Midbrain (tissue), 1 donor: ENCODE data around the gene KLF7.
"Not testable (repeated sequence)": the region's sequence is repeated elsewhere in the genome, so short reads cannot be mapped to it uniquely, and the experiment has no call there.

Experiments used
- DNase-seq: peaks from one replicate; lab custom pipeline; 2025; lab: John Stamatoyannopoulos, UW

Gene KLF7

DNA sequence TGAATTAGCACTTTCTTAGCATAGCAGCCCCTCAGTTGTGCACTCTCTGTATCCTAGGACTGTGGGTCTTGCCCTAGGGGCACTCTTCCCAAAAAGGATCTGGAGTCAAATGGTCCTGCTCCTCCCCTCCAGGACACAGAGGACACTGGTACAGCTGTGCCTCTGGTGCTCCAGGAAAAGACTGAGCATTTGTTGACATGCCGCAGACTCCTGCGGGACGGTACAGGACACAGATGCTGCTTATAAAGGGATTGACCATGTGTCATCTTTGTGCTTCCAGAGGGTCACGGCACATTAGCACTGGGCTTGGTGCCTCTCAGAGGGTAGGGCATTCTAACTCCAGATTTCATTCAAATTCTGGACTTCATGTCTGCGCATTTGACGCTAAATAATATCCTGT is 110.5 kb downstream of the KLF7 start:
- DNase-seq, result peak; percentile 21

DNA sequence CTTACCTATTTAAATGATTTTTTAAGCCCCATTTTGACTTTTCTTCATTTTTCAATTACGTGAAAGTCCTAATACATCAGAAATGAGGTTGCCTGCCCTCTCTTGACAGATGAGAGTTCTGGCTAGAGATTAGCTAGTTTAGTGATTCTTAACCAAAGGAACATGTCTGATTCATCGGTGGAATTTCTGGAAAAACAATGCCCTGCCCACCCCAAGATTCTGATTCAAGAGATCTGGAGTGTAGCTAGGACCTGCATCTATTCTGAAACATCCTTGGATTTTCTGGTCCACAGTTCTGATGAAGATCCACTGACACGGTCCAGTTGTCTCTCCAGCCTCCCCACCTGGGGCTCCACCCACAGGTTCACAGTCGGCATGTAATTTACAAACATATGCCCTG is 111.2 kb downstream of the KLF7 start:
- DNase-seq, result no peak

DNA sequence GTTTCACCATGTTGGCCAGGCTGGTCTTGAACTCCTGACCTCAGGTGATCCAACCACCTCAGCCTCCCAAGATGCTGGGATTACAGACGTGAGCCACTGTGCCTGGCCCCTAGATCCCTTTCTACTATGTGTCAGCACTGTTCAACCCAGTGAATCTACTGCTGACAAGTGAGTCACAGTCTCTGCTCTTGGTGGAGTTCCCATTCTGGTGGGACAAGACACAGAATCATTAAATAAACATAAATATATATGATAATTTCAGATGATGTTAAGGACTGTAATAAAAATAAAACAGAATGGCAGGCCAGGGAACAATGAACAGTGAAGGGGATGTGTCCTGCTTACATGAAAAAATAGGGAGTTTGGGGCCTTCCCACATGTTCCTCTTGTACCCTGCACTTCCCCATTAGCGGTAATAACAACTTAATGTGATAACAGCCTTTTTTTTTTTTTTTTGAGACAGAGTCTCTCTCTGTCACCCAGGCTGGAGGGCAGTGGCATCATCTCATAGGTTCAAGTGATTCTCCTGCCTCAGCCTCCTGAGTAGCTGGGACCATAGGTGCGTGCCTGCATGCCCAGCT is 114.3 kb downstream of the KLF7 start:
- DNase-seq, result no peak

DNA sequence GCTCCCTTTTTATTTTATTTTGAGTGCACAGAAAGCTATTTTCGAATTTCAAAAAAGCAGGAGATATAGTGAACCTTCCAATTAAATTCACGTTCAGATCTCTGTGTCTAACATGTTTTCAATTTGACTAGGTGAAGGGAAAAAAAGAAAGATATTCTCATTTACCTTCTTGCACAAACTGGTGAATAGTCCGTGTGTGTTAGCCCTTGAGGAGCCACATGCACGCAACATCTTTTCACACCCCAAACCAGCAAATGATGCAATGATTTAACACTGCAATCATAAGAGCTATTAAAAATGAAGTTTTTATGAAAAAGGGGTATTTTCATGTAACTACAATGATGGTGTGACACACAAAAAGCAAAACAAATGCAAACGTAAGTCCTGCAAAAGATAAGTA is 116.6 kb downstream of the KLF7 start:
- no peak for DNase-seq

DNA sequence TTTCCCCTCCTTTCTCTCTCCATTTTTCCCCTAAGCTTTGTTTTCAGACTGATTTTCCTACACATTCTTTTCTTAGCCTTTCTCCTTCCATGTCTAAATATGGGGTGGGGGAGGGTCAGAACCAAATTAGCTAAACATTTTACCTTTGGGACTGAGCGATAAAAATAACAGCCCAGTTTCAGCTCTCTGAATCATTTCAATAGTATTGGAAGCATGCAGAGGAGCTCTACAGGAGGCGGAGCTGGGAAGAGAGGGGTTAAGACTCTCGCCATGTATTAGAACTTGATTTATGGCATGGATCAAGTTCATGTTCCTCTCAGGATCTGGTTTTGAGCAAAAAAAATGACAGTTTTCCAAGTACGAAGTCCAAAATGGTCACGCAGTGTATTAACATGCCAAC is 117.3 kb downstream of the KLF7 start:
- DNase-seq, result no peak

DNA sequence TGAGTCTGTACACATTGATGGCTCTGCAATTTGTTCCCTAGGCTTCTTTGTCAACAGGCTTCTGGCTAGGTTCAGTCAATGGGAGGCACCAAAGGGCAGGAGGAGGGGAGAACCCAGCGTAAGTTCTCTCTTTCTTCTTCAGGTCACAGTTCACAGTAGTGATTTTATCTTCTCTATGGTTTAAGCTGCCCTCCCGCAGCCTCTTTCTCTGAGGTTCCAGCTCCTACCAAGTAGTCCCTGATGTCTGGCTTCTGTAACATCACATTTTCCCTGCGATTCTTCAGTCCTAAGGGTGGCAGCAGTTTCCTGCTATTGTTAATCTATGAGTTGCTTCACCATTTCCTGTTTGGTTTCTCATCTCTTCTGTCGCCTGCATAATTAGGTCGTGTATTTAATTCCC is 119.0 kb downstream of the KLF7 start:
- peak; percentile 64 for DNase-seq

DNA sequence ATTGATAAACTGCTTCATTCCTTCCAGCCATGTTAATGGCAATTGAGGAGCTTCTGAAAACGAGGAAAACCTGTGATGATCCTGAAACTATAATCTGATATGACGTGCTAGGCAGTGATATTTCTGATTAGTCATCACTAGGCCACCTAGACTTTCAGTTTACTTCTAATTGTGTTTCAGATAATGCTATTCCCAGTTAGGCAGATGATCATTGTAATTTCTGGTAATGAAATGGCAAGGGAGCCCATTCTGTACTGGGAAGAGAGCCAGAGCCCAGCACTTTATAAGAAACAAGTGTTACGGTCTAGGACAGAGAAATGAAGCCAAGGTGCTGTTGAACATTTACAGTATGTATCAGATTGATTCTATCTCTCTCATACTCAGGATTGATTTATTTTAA is 120.2 kb downstream of the KLF7 start:
- DNase-seq, result no peak

DNA sequence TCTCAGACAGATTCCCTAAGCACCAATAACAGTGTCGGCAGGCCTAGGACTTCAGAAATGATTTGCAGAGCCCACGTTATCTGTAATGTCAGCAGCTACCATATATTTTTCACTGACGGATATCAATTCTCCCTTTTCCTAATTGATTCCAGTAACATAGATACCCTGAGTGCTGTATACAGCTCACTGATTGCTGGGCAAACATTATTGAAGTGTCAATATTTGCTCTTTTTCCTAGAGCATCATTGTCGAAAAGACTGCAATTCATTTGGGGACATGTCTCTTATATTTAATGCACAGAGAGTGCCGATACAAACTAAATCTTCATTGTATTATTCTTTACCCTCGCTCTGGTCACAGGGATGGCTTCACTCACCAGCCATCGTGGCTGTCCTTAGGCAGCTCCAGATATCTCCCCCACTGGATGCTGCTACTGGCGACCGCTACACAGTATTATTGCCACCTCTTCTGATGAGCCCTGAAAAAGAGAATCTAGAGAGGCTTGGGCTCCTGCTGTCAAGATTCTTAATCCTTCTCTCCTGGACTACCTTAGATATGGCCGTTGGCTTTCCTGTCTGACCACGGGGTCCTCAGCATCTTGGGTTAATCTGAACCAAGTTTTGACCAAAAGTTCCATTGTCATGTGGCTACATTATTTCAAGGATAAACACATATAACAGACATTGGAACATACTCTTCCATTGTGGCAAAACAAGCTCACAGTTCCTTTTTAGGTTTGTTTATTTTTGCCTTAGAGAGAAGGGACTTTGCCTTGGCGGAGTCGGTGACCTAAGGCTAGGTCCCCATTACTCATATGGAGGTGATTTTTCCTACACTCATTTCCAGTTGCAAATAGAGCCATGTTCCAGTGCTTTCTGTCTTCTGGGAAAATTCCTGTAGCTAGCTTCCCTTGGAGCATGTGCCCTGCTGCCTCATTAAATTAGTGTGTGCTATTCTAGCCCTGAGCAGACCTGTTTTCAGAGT is 121.1 kb downstream of the KLF7 start:
- no peak for DNase-seq

DNA sequence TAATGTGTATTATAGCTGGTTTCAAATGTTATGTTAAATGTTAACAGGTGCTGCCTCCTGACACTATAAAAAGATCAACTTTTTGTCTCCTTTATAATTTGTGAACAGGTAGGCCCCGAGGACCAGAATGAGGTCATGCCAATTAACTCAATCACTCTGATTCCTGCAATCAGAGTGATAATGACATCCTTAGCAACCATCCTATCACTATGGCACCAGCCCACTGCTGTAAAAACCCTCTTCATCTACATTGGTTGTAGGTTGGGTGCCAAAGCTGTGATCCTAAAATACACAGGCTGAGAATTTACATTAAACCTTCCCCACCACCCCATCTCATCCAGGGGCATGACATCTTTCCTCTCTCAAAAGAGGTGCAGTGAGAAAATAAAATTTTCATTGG is 122.9 kb downstream of the KLF7 start:
- DNase-seq, result no peak

DNA sequence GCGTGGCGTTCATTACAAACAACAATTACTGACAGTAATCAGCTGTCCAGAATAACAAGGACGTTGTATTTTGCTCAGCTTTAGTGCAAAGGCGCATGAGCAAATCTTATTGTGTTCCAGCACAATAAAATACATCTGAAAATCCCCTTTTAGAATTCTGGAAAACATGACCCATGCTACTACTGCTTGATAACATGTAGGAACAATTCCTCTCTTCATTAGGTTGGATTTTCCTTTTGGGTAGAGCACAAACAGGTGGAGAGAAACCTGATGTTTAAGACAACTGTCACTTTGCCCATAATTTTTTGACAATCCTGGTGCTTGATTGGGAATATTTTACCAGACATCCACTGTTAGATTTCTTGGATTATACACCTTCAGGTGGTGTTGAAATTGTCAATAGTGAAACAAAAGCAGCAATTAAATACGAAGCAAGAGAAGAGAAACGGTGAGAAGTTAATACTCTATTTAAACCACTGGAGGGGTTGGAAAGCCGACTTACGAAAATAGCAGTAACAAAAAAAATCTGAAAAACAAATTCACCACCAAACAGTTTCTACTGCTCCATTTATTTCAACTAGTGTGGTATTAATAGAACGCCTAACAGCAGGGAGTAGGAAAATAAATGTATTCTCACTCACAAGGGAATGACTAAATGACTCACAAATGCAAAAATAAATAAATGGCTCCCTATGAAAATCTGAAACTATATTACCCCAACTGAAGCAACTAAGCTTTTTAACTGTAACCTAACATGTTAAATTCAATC is 123.8 kb downstream of the KLF7 start:
- peak; percentile 47 for DNase-seq

DNA sequence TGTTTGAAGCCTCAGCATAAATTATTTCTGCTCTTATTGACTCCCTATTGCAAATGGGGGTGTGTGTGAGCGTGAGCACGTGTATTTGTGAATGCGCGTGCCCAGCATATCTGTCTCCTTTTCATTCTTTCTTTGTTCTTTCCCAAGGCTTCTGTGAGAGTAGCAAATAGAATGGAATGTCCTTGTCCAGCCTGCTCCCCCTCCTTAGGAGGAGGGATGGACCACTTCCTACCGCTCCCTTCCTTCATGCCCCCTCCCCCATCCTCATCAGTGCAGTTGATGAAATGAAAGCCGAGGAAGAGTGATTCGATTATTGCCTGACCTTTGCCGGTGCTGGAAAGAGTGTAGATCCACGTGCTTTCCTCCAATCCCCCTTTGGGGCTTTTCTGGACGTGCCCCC is 124.5 kb downstream of the KLF7 start:
- peak; percentile 30 for DNase-seq

DNA sequence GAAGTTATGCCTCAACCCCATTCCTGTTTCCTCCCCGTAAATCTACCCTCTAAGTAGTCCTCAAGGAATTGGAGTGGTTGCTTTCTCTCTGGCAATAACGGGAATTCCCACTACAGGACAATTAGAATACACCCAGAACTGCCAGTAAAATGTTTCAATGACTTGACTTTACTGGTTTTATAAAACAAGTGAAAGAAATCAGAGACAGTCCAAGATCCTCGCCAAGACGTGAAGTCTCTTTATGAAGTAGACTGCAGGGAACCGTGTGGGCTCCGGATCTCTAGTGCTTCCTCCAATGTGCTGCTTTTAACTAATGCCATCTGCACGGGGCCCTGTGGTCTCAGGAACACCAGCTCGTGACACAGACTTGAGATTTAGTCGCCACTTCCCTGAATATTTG is 125.1 kb downstream of the KLF7 start:
- DNase-seq, result no peak

DNA sequence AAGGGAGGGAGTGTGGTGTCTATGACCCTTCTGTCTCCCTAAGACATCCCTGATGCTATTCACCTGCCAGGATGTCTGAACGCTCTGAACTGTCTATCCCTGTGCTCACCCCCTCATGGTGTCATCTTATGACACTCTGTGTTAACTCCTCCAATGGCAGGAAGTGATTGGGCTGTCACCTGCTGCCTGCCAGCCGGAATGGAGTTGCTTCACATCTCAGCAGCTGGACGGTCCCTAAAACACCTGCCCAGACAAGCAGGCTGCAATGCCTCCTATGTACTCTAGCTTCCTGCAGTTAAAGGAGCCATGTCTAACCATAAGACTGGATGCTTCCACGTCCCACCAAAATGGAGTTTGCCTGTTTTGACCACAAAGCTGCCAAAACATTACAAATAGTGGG is 126.5 kb downstream of the KLF7 start:
- DNase-seq, result no peak

DNA sequence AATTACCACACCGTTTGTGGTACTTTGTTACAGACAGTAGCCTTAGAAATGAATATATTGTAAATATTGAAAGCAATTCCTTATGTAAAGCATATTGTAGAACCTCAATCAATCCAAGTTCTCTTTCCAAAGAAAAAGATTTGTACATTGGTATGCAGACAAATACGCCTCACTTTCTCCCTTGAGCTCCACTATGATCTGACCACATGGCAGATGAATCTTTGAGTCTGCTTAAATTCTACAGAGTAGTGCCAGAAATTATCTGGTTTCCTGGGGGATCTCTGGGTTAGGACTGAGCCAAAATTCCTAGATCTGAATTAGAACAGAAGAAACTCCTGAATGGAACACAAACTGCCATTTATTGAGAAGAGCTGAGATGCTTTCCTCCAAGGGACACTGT is 127.4 kb downstream of the KLF7 start:
- no peak for DNase-seq

DNA sequence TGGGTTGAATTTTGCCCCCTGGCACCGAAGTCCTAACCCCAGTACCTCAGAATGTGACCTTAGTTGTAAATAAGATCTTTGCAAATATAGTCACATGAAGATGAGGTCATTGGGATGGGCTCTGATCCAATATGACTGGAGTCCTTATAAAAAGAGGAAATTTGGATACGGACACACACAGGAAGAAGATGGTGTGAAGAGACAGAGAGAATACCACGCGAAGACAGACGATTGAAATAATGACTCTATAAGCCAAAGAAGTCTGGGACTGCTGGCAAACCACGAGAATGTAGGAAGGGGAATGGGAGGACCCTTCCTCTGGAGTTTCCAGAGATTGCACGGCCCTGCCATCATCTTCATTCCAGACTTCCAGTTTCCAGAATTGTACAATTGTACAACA is 127.9 kb downstream of the KLF7 start:
- no peak for DNase-seq

DNA sequence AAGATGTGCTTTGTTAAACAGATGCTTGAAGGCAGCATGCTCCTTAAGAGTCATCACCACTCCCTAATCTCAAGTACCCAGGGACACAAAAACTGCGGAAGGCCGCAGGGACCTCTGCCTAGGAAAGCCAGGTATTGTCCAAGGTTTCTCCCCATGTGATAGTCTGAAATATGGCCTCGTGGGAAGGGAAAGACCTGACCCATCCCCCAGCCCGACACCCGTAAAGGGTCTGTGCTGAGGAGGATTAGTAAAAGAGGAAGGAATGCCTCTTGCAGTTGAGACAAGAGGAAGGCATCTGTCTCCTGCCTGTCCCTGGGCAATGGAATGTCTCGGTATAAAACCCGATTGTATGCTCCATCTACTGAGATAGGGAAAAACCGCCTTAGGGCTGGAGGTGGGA is 128.7 kb downstream of the KLF7 start:
- DNase-seq, result not testable (repeated sequence)

DNA sequence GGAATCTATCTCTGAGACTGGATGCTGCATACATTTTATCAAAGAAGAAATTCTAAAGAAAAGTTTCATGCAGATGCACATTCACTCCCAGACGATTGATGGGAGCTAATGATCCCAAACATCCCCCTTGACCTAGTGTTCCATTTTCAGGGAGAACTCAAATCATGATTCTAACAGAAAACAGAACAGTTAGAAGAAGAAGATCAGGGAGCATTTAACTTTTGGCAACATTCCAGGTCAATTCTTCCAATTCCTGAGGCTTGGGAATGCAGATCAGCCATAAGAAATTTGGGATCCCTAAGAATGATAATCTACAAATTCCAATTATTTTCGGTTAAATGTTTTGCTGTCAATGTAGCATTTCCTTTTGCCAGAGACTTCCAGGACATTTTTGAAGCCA is 129.9 kb downstream of the KLF7 start:
- no peak for DNase-seq

DNA sequence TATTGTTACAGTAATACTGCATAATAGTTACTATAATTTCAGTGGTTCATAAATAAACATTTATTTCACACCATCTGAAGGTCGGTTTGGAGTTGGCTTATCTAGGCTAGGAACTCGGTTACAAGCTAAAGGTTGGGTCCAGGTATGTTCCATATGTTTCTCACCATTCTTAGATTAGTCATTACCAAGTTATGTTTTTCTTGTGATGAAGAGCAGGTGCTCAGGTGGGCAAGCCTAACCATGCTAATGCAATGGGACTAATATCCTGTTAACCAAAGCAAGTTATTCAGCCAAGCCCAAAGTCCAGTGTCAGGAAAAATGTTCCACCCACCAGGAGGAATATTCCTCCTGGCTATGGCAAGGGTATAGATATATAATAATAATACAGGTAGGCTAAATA is 133.3 kb downstream of the KLF7 start:
- no peak for DNase-seq
